GM12864 (cell line): ENCODE data around the gene KREMEN1.
"Not testable (repeated sequence)": the region's sequence is repeated elsewhere in the genome, so short reads cannot be mapped to it uniquely, and the experiment has no call there.

Source experiments
- DNase-seq: peaks from one replicate; pipeline ENCODE4 v3.0.0-alpha.2; 2011; ENCODE audit warnings: low read depth
- H3K4me3 ChIP-seq: 2 replicates; pipeline ENCODE4 v1.5.1; 2011; ENCODE audit warnings: mild to moderate bottlenecking, low read depth, low read length, control low read depth
- TF ChIP-seq, protein P1 (sequence below): IDR thresholded peaks from 2 replicates; pipeline ENCODE4 v1.5.1; 2011; ENCODE audit warnings: low read depth, mild to moderate bottlenecking, moderate library complexity, low read length, control low read depth, inconsistent platforms; ENCODE audit errors: missing control alignments

KREMEN1 gene

DNA sequence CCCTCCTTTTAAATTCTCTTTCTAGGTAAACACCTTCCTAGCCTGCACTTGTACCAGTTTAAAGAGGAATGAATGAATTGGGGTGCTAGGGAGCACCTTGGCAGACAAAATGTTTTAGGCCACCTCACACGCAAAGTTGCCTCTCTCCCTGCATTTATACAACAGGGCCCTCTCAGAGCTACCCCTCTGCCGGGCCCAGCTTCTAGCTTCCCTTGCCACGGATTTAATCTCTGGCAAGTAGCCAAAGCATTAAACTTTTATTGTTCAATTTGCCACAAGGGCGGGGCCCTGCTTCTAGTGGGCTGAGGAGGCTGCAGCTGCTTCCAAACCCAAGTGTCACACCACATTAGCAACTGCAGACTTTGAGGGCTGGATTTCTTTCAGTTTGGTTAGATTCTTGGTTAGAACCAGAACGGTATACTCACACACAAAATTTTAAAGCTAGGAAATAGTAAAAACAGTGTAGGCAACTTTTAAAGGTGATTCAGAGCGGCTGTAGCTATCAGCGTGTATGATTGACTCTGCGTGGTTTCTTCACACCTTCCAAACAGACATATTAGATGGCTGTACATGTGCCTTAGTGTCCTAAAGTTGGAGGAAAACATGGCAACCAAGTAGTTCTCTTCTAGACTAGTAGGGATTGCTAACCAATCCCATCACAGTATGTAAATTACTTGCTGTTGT lies 6.5 kb downstream of the KREMEN1 start:
- DNase-seq, result no peak
- H3K4me3 ChIP-seq, result no peak overlapping the region
- TF ChIP-seq, protein P1, sequence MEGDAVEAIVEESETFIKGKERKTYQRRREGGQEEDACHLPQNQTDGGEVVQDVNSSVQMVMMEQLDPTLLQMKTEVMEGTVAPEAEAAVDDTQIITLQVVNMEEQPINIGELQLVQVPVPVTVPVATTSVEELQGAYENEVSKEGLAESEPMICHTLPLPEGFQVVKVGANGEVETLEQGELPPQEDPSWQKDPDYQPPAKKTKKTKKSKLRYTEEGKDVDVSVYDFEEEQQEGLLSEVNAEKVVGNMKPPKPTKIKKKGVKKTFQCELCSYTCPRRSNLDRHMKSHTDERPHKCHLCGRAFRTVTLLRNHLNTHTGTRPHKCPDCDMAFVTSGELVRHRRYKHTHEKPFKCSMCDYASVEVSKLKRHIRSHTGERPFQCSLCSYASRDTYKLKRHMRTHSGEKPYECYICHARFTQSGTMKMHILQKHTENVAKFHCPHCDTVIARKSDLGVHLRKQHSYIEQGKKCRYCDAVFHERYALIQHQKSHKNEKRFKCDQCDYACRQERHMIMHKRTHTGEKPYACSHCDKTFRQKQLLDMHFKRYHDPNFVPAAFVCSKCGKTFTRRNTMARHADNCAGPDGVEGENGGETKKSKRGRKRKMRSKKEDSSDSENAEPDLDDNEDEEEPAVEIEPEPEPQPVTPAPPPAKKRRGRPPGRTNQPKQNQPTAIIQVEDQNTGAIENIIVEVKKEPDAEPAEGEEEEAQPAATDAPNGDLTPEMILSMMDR, result no peak

DNA sequence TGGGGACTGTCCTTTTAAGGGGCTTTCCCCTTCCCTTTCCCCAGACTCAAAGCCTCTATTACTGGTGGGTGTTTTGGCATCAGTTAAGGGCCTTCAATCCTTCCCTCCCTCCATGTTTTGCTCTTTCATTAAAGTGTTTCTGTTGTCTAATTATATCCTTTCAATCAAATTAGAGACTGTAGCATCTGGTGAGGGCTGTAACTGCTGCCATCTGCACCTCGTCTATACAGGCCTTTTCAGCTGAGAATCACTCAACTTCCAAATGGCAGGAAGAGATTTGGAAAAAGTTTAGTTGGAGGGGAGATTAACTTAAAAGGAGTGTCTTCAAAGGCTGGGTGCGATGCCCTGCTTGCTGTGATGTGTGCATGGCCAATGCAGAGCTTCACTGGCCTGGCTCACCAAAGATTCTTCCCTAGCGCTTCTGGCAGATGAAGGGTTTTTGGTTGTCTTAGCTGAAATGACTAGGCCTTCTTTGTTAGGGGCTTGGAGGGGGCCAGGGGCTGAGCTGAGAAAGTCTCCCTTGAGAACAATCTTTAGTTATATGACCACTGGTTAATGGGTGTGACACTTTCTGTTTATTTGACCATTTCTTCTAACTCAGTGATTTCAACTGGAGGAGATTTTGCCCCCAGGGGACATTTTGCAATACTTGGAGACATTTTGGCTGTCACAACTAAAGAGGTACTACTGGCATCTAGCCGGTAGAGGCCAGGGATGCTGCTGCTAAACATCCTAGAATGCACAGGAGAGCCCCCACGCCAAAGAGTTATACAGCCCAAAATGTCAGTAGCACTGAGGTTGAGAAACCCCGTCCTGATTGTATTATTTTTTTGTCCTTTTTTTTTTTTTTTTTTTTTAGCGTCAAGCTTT lies 7.5 kb downstream of the KREMEN1 start:
- H3K4me3 ChIP-seq, result no peak overlapping the region
- TF ChIP-seq, protein P1, result no peak
- no peak for DNase-seq

DNA sequence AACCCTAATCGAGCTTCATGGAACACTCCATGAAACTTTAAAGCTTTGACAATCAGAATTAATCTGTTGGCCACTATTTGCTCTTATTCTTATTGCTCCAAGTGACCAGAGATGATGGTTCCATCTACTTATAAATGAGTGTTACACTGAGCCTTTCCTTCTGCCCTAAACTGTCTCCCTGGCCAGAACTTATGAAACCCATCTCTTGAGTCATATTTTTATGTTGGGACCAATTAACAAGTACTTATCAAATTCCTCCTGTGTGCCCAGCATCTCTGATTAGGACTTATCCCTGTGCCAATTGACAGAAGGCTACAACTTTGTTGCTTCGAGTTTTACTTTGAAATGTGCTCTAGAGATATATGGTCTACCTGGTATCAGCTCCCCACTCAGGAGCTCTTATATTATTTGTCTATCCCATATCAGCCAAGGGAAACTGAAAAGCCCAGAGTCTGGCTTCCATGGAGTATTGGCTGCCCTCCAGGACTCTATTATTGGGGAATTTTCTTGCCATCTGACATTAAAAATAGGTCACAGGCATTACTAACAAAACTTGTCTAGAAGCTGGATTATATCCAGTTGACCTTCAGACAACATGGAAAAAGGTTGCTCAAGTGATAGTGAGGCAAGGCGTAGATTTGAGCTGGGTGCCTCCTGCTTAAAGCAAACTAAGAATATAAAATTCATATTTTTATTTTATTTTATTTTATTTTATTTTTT lies 8.8 kb downstream of the KREMEN1 start:
- no peak for DNase-seq
- TF ChIP-seq, protein P1, result no peak
- H3K4me3 ChIP-seq, result no peak overlapping the region

DNA sequence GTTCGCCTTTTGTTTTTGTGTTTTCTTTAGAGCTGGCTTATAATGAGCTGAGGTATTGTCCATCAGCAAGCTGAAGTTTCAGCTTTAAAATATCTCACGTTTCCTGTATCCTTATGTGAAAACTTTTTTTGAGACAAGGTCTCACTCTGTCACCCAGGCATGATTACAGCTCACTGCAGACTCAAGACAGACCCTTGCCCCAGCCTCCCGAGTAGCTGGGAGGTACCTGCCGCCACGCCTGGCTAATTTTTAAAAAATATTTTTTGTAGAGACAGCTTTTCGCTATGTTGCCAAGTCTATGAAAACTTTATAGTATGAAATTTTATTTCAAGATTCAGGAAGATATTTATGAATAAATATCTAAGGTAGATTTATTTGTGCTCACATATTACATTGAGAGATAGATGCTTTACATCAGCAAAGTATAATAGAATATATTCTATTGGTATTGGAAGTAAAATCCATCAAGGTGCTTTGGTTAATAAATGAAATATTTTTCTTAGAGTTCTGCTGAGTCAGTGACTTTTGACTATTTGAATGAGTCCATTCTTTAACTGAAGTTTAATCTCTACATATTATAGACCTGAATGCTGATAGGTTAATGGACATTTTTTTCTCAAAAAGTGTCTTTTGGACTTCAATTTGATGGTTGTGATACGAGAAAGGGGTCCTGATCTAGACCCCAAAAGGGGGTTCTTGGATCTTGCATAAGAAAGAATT lies 10.2 kb downstream of the KREMEN1 start:
- no peak overlapping the region for H3K4me3 ChIP-seq
- TF ChIP-seq, protein P1, result no peak
- no peak for DNase-seq

DNA sequence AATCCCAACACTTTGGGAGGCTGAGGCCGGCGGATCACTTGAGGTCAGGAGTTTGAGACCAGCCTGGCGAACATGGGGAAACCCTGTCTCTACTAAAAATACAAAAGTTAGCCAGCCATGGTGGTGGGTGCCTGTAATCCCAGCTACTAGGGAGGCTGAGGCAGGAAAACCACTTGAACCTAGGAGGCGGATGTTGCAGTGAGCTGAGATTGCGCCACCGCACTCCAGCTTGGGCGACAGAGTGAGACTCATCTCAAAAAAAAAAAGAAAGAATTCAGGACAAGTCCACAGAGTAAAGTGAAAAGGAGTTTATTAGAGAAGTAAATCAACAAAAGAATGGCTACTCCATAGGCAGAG lies 10.7 kb downstream of the KREMEN1 start:
- not testable (repeated sequence) for DNase-seq, H3K4me3 ChIP-seq

DNA sequence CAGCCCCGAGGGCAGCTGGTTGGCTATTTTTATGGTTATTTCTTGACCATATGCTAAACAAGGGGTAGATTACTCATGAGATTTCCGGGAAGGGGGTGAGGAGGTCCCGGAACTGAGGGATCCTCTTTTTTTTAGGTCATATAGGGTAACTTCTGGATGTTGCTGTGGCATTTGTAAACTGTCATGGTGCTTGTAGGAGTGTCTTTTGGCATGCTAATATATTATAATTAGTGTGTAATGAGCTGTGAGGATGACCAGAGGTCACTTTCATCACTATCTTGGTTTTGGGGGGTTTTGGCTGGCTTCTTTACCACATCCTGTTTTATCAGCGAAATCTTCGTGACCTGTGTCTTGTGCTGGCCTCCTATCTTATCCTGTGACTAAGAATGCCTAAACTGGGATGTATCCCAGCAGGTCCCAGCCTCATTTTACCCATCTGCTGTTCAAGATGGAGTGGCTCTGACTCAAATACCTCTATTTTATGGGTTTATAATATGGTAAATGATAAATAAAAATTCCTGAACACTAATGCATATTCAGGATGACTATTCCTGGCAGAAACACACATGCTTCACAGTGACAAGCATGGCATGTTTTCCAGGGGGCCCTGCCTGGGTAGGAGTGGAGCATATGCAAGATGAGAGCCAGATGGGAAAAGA lies 11.2 kb downstream of the KREMEN1 start:
- H3K4me3 ChIP-seq, result no peak overlapping the region
- TF ChIP-seq, protein P1, result no peak
- no peak for DNase-seq
